Activated T-cell treated with anti-CD3 and anti-CD28 coated beads, Interleukin-2, amount 50 U/mL, for 72 hours (primary cell): ENCODE measurements around the gene GYPE. TPM values are rescaled to one million over a fixed set of nuclear protein-coding genes. Genes with fewer than 3 reads are reported as not detected.
A peak's percentile ranks its signal among the peaks of the same experiment; 100 is the strongest.
"Not testable (repeated sequence)": the region's sequence is repeated elsewhere in the genome, so short reads cannot be mapped to it uniquely, and the experiment has no call there.

ENCODE experiments used
- ATAC-seq, 2 donors: fragments of 150-1000 bp; cut with Tn5 transposase; replicated peaks in 1 of 2; 2 replicates each; pipeline ENCODE4 v1.10.0; 2021; ENCODE audit warnings: moderate library complexity in 2 of 2, mild to moderate bottlenecking in 1 of 2
- DNase-seq, 2 donors: peaks; one replicate each; pipeline ENCODE4 v3.0.0; 2021 to 2022; ENCODE audit warnings: mixed read lengths in 1 of 2
- H3K27ac Mint-ChIP-seq: one replicate; pipeline ENCODE4 v1.8.0; 2022; ENCODE audit warnings: mild to moderate bottlenecking, moderate library complexity, mixed read lengths
- H3K27me3 Mint-ChIP-seq: one replicate; pipeline ENCODE4 v1.8.0; 2022; ENCODE audit warnings: low read depth, mixed read lengths
- H3K36me3 Mint-ChIP-seq, 2 donors: one replicate each; pipeline ENCODE4 v1.8.0; 2022; ENCODE audit warnings: mixed read lengths in 2 of 2, mild to moderate bottlenecking in 1 of 2; ENCODE audit not compliant: insufficient read depth in 2 of 2
- H3K4me1 Mint-ChIP-seq: one replicate; pipeline ENCODE4 v1.8.0; 2022; ENCODE audit warnings: low read depth, mixed read lengths
- H3K4me3 Mint-ChIP-seq, 2 donors: one replicate each; pipeline ENCODE4 v1.8.0; 2022; ENCODE audit warnings: mild to moderate bottlenecking in 2 of 2, mixed read lengths in 2 of 2, moderate library complexity in 2 of 2
- H3K9me3 Mint-ChIP-seq, 2 donors: one replicate each; pipeline ENCODE4 v1.8.0; 2022; ENCODE audit warnings: mixed read lengths in 2 of 2
- total RNA-seq, 2 donors: library from RNA; stranded (reverse); gene quantifications; one replicate each; pipeline ENCODE4 v1.2.3, GENCODE V29; 2022

Gene GYPE
- under 1 TPM; 0.46 to 0.79 TPM for total RNA-seq

DNA sequence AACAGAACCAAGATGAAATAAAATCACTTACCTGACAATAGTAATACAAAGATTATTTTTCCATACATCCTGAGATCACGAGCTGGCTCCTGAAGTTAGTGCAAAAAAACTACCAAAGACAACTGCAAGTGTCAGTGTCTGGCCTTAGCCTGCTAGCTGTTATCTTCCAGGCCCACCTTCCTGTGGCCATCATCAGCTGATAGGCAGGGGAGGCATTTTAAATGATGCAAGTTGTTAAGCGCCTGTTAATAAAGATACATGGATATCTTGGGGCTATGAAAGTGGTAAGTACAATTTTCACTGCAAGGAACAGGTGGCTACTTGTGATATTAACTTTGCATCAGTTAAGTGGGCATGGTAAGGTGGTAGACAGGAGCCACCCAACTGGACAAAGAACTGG is at the start of gene GYPE:
Gene GYPE (minus strand): TSS at position 120 of the 400 bp plus-strand sequence. CDS start 52 bp downstream, at position 68.
- not testable (repeated sequence) for ATAC-seq, H3K4me1 Mint-ChIP-seq, H3K27ac Mint-ChIP-seq, DNase-seq, H3K9me3 Mint-ChIP-seq, H3K4me3 Mint-ChIP-seq, H3K27me3 Mint-ChIP-seq, H3K36me3 Mint-ChIP-seq

DNA sequence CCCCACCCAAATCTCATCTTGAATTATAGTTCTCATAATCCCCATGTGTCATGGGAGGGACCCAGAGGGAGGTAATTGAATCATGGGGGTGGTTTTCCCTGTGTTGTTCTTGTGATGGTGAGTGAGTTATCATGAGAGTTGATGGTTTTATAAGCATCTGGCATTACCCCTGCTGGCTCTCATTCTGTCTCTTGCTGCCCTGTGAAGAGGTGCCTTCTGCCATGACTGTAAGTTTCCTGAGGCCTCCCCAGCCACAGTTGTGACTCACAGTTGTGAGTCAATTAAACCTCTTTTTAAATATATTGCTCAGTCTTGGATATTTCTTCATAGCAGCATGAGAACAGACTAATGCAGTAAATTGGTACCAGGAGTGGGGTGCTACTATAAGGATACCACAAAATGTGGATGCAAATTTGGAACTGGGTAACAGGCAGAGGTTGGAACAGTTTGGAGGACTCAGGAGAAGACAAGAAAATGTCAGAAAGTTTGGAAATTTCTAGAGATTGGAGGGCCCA is 46.2 kb upstream of the GYPE start:
- H3K4me3 Mint-ChIP-seq, H3K27me3 Mint-ChIP-seq, DNase-seq, H3K27ac Mint-ChIP-seq, H3K4me1 Mint-ChIP-seq: not testable (repeated sequence)
- ATAC-seq = peak in 1 of 2 donors; percentile 26
- Mint-ChIP-seq H3K36me3 (peaks cover 6 to 13% of the 10 kb centered on the region in 2 donors), H3K9me3 (peaks cover 0 to 11% of the 10 kb centered on the region in 2 donors)

DNA sequence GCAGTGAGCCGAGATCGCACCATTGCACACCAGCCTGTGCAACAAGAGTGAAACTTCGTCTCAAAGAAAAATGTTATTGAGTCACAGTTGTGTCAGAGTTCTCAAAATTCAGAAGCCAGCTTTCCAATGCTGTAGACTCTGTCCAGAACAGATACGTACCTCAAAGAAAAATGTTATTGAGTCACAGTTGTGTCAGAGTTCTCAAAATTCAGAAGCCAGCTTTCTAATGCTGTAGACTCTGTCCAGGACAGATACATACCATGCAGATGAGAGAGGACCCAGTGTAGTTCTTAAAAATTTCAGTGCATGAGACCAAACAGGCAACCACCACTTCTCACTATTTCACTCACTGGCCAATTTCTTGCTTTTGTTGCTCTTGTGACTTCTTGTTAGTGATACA is 45.6 kb upstream of the GYPE start:
- not testable (repeated sequence) for H3K27me3 Mint-ChIP-seq, H3K4me1 Mint-ChIP-seq, DNase-seq, ATAC-seq, H3K27ac Mint-ChIP-seq, H3K4me3 Mint-ChIP-seq
- Mint-ChIP-seq H3K36me3 (peaks cover 6 to 13% of the 10 kb centered on the region in 2 donors), H3K9me3 (peaks cover 0 to 11% of the 10 kb centered on the region in 2 donors)

DNA sequence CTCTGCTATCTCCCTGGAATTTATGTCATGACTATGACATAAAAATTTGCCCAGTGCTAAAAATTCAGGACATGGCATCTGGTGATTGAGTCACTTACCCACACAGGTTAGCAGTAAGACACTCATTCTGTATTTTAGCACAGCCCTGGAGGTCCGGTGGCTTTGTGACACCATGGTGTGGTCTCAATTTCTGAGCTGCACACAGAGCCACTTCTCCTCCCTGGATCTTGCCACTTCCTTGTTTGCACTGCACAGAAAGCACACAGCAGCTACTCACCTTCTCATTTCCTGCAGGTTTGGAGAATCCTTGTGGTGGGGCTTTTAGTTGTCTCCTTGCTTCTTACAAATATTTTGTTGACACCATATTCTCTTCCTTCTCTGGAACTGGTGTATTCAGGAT is 44.8 kb upstream of the GYPE start:
- not testable (repeated sequence) for H3K4me1 Mint-ChIP-seq, H3K27me3 Mint-ChIP-seq, H3K27ac Mint-ChIP-seq, DNase-seq, H3K4me3 Mint-ChIP-seq, ATAC-seq
- Mint-ChIP-seq H3K9me3 (peaks cover 0 to 11% of the 10 kb centered on the region in 2 donors), H3K36me3 (peaks cover 6 to 13% of the 10 kb centered on the region in 2 donors)

DNA sequence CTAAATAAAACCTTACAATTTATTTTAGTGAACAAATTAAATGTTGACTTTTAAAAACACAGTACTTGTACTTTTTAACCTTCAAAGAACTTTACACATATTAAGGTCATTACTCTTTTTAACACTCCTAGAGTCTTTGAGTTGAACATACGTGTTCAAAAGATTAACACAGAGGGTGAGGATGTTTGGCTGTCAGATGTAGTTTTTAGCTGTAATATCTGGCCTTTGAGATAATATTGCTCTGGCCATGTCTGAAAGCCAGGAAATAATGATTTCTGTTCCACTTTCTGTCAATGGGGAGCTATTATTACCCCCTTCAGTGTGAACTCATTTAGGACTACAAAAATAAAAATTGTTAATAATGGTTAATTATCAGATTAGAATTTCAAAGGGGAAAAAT is 42.1 kb upstream of the GYPE start:
- not testable (repeated sequence) for H3K27me3 Mint-ChIP-seq, H3K4me1 Mint-ChIP-seq, DNase-seq, H3K4me3 Mint-ChIP-seq, ATAC-seq, H3K27ac Mint-ChIP-seq
- Mint-ChIP-seq H3K36me3 (peaks cover 6 to 13% of the 10 kb centered on the region in 2 donors), H3K9me3 (peaks cover 0 to 11% of the 10 kb centered on the region in 2 donors)

DNA sequence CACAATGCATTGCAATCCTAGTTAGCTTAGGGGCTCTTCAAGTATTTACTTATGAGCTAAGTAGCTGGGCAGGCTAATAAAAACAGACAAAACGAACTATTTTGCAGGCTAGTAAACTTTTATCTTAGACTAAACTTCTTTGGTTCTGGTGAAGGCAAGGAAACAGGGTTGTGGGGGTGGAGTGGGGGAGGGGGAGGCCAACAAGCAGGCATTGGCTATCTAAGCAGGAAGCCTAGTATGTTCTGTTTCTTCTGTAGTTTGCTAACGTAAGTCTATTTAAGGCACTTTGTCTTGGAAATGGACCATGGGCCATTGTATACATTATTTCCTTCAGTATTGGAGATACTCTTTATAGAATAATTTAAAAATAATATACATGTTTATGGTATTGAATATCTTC is 35.3 kb upstream of the GYPE start:
- not testable (repeated sequence) for H3K27me3 Mint-ChIP-seq, DNase-seq, H3K4me3 Mint-ChIP-seq, H3K36me3 Mint-ChIP-seq, ATAC-seq, H3K9me3 Mint-ChIP-seq, H3K4me1 Mint-ChIP-seq, H3K27ac Mint-ChIP-seq

DNA sequence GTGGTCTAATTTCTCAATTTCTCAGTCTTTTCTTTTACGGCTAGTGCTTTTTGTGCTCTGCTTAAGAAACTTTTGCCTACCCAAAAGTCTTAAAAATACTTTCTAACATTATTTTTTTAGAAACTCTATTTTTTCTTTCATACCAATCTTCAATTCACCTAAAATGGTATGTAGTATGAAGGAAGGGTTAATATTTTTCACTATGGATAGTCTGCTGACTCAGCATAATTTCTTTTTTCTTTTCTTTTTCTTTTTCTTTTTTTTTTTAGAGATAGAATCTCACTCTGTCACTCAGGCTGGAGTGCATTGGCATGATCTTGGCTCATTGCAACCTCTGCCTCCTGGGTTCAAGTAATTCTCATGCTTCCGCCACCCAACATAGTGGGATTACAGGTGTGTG is 34.2 kb upstream of the GYPE start:
- H3K9me3 Mint-ChIP-seq = peaks cover 0 to 3% of the 10 kb centered on the region in 2 donors
- no peak overlapping the region for H3K27ac Mint-ChIP-seq
- ATAC-seq = no peak
- no peaks in the 10 kb centered on the region for H3K36me3 Mint-ChIP-seq
- no peak for DNase-seq
- H3K4me1 Mint-ChIP-seq = no peaks in the 10 kb centered on the region
- H3K4me3 Mint-ChIP-seq = no peak overlapping the region
- no peaks in the 10 kb centered on the region for H3K27me3 Mint-ChIP-seq

DNA sequence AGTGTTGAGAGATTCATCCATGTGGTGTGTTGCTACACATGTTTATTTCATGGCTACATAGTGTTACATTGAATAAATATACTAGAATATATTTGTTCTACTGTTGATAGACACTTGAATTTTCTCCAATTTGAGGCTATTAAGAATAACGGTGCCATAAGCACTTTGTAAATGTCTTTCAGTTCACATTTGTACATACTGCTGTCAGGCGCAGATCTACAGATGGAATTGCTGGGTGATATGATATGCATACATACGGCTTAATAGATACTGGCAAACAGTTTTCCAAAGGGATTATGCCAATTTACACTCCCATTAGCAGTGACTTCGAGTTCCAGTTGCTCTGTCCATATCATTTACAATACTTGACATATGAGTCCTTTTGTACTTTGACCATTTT is 33.5 kb upstream of the GYPE start:
- H3K36me3 Mint-ChIP-seq, H3K4me1 Mint-ChIP-seq, DNase-seq, H3K4me3 Mint-ChIP-seq, H3K27me3 Mint-ChIP-seq, H3K27ac Mint-ChIP-seq, ATAC-seq, H3K9me3 Mint-ChIP-seq: not testable (repeated sequence)

DNA sequence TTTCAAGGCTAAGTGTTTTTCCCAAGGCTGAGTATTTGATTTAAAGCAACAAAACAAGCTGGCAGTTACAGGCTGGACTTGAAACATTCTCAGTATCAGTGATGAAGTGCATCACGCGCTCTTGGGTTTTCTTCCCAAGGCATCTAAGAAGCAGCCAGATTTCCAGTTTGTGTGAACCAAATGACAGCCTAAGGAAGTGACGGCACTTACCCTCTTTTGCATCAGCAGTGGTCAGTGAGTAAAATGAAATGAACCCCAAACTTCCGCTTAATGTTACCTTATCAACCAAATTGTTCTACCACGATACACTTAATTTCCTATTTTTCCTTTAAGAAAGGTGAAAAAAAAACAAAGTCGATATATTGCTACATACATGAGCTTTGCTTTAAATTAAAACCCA is 15.8 kb upstream of the GYPE start:
- Mint-ChIP-seq H3K4me3 (peak overlapping the region in 1 of 2 donors; percentile 8), H3K4me1 (peaks cover 6% of the 10 kb centered on the region), H3K27me3 (no peaks in the 10 kb centered on the region), H3K9me3 (peaks cover 0 to 2% of the 10 kb centered on the region in 2 donors), H3K27ac (no peak overlapping the region), H3K36me3 (peaks cover 0 to 1% of the 10 kb centered on the region in 2 donors)
- ATAC-seq = peak; percentile 35 to 44
- DNase-seq = peak in 1 of 2 donors; percentile 1

DNA sequence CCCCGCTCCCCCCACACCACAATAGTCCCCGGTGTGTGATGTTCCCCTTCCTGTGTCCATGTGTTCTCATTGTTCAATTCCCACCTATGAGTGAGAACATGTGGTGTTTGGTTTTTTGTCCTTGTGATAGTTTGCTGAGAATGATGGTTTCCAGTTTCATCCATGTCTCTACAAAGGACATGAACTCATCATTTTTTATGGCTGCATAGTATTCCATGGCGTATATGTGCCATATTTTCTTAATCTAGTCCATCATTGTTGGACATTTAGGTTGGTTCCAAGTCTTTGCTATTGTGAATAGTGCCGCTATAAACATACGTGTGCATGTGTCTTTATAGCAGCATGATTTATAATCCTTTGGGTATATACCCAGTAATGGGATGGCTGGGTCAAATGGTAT is 11.1 kb upstream of the GYPE start:
- not testable (repeated sequence) for H3K4me1 Mint-ChIP-seq, H3K27ac Mint-ChIP-seq, H3K27me3 Mint-ChIP-seq, ATAC-seq, H3K9me3 Mint-ChIP-seq, H3K36me3 Mint-ChIP-seq, DNase-seq, H3K4me3 Mint-ChIP-seq

DNA sequence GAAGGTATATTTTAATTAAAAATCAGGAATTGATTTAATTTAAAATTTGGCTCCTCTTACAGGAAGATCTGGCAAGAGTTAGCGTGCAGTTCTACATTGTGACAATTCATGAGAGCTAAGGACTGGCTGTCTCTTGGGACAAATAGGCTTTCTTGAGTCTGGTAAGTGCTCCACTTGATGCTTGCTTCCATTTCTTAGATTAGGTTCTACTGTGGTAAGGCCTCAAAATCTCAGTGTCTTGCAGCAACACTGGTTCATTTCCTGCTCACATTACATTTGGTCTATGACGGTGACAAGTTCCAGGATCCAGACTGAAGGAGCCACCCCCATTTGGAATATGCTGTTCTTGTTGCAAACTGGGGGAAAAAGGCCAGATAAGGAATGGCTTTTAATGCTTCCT is 7.1 kb upstream of the GYPE start:
- peak overlapping the region in 1 of 2 donors; percentile 87 for H3K4me3 Mint-ChIP-seq
- H3K27me3 Mint-ChIP-seq, DNase-seq, ATAC-seq, H3K36me3 Mint-ChIP-seq, H3K9me3 Mint-ChIP-seq, H3K27ac Mint-ChIP-seq: not testable (repeated sequence)
- peaks cover 10% of the 10 kb centered on the region for H3K4me1 Mint-ChIP-seq

DNA sequence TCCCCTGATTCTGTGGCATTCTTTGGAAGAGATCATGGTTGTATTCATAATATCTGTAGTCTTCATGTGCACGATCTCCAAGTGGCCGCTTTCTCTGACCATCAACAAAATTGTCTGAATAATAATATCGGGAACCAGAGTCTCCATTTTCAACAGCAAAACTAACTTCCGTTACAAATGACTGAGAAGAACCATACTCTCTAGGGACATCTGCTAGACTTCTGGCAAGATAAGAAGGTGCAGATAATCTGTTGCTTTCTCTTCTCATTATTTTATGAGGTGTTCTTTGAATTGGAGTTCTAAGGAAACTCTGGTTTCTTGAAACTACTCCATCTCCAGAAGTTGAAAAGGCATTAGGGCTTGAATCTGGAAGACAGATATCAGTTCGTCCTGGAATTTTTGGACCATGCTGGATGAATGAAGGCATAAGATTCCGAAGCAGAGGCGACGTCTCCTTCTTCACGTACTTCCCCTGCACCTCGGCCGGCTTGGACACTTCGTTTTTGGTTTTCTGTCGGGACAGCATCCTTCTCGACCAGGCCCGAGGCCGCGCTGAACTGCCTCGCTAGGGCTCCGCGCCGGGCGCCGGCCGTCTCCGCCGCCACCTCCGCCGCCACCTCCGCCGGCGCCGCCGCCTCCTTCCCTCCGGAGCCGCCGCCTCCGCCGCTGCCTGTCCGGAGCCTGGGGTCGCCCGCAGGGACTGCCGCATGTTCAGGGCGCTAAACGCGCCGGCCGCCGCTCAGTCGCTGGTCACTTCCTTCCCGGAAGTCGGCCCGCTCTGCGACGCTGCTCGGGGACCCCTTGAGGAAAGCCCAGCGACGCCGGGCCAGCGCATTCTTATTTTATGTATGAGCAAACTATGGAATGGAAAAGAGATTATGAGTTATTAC is 6.4 kb upstream of the GYPE start:
- H3K4me3 Mint-ChIP-seq = peak overlapping the region; percentile 84 to 87
- peak; percentile 15 to 38 for DNase-seq
- H3K27me3 Mint-ChIP-seq, H3K9me3 Mint-ChIP-seq, H3K36me3 Mint-ChIP-seq: not testable (repeated sequence)
- H3K27ac Mint-ChIP-seq = peak overlapping the region; percentile 54
- H3K4me1 Mint-ChIP-seq = peaks cover 10% of the 10 kb centered on the region
- ATAC-seq = peak; percentile 59 to 76

DNA sequence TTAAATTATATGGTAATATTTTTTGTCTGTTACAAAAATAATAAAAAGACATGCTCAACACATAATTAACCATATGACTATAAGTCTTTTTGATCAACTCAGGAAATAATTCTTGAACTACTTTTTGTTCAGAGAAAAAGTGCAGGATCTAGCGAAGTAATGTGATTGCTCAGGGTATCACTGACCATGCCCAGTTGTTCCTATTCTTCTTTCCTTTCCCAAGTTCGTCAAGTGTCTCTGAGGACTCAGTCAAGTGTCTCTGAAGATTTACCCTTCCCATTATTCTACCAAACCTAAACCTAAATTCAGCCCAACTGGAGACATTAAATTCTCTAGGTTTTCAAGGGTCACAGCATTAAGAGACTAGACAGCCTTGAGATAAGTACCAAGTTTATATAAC is 5.5 kb upstream of the GYPE start:
- not testable (repeated sequence) for H3K27ac Mint-ChIP-seq, H3K36me3 Mint-ChIP-seq, DNase-seq, H3K27me3 Mint-ChIP-seq, ATAC-seq, H3K9me3 Mint-ChIP-seq
- Mint-ChIP-seq H3K4me3 (peak overlapping the region; percentile 27 to 55), H3K4me1 (peaks cover 10% of the 10 kb centered on the region)
